Stimulated activated CD4-positive, alpha-beta T cell treated with anti-CD3 and anti-CD28 coated beads, Interleukin-4, amount 100 ng/mL, for 4 hours (primary cell): ENCODE data around the gene NTNG1.
"Not testable (repeated sequence)": the region's sequence is repeated elsewhere in the genome, so short reads cannot be mapped to it uniquely, and the experiment has no call there.

Experiments
- DNase-seq, 2 experiments: peaks; one replicate each; pipeline ENCODE4 v3.0.0-alpha.2; 2020

The NTNG1 gene

GRCh38 chr1:107140703-107141490 lies at the start of gene NTNG1:
Gene NTNG1, plus strand, starts transcription at chr1:107141039.
- DNase-seq, result peak; percentile 14 to 54

GRCh38 chr1:107091418-107091817 lies 49.4 kb upstream of the NTNG1 start:
- DNase-seq, result no peak

DNA sequence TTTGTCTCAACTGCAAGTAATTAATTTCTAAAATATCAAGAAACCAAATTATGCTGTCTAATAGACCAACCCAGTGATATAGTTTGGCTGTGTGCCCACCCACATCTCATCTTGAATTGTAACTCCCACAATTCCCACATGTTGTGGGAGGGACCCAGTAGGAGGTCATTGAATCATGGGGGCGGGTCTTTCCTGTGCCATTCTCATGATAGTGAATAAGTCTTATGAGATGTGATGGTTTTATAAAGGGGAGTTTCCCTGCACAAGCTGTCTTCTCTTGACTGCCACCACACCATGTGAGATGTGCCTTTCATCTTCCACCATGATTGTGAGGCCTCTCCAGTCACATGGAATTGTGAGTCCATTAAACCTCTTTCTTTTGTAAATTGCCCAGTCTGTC lies 47.4 kb upstream of the NTNG1 start:
- not testable (repeated sequence) for DNase-seq

GRCh38 chr1:107095647-107096046 lies 45.2 kb upstream of the NTNG1 start:
- DNase-seq, result no peak

DNA sequence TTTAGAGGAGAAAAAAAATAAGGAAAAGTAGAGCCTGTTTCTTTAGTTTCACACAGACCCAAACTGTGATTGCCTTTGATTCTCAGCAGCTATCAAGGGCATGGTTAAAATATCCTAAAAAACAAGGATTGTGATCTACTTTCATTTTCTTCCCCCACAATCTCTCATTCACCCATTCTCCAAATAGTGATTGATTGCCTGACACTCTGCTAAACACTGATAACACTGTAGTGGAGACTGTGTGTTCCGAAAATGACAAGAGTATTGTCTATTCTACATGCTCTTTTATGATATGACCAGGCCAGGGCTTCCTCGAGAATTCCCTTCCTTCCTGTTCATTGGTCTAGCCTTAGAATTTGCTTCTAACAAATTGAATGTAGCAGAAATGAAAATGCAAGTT lies 44.1 kb upstream of the NTNG1 start:
- DNase-seq, result no peak

DNA sequence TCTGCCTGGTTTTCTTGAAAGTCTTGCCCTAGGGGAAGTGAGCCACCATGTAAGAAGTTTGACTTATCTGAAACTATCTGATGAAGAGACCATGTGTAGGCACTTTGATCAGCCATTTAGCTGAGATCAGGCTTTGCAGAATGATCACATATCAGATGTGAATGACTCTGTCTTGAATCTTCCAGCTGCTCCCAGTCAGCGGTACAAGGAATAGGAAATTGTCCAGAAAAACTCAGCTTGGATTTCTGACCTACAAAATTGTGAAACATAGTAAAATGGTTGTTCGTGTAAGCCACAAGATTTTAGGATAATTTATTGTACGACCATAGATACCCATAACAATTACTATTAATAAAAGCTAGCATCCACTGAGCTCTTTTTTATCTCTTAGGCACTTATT lies 41.9 kb upstream of the NTNG1 start:
- DNase-seq, result no peak

GRCh38 chr1:107100331-107100984 lies 40.4 kb upstream of the NTNG1 start:
- DNase-seq, result no peak

GRCh38 chr1:107105914-107106313 lies 34.9 kb upstream of the NTNG1 start:
- no peak for DNase-seq

GRCh38 chr1:107110326-107110725 lies 30.5 kb upstream of the NTNG1 start:
- DNase-seq, result no peak

DNA sequence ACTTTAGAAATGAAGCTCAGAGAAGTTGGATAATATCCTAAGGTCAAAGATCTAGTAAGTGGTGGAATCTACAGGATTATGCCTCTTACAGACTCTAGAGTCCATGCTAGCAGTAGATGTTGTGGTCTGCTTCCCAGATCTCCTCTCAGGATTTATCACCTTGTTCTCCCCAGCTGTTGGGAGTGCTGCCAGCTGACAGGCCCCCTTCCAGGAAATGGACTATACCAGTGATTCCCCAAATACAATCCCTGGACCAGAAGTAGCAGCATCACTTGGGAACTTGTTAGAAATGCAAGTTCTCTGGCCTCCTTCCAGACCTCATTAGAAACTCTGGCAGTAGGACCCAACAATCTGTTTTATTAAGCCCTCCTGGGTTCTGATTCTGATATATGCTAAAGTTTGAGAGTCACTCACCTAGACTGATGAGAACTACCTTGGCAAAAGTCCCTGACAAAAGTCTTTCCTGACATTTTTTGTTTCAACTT lies 24.5 kb upstream of the NTNG1 start:
- no peak for DNase-seq

- no peak for DNase-seq
These were observed 18.6 kb upstream of the NTNG1 start for GRCh38 chr1:107122225-107122624.

DNA sequence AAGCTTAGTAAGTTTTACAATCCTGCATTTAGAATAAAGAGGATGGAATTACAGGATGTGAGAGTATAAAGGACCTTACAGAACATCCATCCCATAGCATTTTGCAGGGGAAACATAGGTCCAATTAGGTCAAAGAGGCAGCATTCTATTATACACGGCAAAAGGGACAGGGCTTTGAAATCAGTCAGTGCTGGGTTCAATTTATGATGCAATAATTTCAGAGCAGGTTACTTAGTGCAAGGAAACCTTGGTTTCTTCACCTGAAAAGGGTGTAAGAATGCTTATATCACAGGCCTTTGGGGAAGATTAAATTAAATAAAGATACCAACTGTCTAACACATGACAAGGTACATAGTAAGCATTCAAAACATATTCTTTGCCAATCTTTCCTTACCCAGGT lies 17.1 kb upstream of the NTNG1 start:
- DNase-seq, result no peak

DNA sequence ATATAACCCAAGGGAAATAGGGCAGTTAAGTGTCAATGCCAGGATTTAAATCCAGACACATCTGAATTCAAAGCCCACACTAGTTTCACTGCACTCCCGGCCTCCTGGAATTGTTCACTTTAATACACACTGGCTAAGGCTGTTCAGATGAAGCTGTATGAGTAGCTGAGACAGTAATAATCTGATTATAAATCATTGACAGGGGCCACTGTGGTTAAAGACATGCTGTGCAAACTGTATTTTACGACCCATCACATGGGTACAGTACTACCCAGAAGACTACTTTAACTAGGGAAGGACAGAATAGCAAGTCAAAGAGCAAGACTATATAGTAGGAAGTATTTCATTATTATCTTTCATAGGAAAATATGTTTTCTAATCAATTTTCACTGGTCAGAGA lies 16.1 kb upstream of the NTNG1 start:
- no peak for DNase-seq

DNA sequence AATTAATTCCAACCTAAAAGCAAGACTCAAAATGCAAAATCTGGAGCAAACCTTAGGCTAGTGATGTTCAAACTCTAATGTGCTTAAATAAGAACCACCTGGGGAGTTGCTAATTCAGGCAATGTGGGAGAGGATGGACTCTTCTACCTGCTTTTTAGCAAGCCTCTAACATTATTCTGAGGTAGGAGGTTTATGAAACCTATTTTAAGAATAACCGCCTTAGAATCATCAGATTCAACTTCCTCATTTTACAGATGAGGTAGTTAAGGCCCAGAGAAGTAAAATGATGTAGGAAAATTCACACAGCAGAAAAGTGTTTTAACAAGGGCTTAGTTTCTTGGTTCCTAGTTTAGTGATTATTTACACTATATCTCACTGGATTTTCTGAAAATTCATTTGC lies 8.6 kb upstream of the NTNG1 start:
- no peak for DNase-seq

DNA sequence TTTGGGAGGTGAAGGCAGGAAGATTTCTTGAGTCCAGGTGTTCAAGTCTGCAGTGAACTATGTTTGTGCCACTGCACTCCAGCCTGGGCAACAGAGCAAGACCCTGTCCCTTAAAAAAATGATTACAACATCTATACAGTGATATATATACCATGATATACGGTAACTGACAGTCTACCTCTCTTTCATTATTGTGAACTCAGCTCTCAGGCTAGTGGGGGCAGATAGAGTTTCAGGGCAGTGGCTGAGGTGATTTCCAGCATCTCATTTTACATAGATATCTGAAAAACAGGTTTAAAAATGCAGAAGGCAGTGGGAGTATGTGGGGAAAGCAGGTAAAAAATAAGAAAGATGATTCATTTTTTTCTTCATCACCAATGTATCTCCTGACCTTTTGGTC lies 8.1 kb upstream of the NTNG1 start:
- DNase-seq, result no peak

DNA sequence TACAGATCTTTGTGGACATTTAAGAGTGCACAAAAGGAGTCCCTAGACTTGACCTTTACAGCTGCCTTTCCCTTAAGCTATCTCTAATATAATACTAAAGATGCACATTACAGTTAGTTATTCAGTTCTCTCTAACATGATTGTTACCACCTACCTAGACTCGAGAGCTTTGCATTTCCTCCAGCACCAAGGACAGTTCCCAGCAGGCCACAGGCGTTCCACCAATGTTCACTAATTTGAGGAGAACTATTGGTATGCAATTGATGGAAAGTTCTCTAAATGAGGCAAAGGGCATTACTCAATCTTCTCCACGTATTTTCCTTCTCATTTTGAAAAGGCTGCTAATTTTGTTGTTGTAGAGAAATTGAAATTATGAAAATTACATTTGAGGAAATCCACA lies 5.4 kb upstream of the NTNG1 start:
- DNase-seq, result peak in 1 of 2 experiments; percentile 0

DNA sequence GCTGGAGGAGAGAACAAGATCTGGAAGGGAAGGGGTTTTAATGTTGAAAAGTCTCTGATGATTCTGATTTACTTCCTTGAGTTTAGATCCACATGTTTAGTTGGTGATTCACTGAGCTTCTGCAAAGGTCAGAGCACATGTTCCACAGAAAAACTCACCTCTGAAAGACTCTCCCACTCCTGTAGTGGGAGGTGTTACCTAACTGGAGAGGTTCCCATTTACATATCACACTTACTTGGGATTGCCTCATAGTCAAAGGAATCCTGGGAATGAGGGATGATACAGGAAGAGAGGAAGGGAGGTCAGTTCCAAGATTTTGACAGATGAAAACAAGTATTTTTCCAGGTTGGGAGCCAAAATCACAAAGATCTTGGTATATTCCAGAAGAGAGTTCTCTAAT lies 2.7 kb upstream of the NTNG1 start:
- DNase-seq, result no peak

GRCh38 chr1:107138767-107139445 lies 1.9 kb upstream of the NTNG1 start:
- no peak for DNase-seq

GRCh38 chr1:107139833-107140702 lies 771 bp upstream of the NTNG1 start:
- DNase-seq, result peak in 1 of 2 experiments; percentile 4

DNA sequence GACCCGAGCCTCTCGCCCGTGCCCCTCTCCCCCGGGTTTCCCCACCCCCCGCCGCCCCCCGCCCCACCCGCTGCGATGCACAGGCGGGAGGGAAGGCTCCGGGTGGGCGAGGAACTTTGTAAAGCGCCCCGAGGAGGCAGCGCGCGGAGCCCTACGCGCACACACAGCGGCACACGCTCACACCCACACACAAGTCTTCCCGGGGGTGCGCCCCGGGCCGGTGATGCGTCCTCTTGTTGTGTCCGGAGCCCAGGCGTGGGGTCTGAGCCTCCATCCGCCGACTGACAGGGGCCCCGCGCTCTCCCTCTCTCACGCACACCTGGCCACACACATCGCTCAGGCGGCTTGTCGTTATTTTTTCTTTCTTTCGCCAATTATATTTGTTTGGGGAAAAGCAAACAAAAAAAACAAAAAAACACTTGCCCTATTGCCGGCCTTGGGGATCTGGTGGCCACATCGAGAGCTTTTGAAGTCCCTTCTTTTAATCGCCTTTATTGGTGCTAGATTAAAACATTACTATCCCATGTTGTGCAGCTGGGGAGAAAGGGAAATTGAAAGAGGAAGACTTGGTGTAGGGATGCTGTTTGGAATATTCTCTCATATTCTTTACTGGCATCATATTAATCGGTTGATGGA lies 770 bp downstream of the NTNG1 start:
- DNase-seq, result peak in 1 of 2 experiments; percentile 4

DNA sequence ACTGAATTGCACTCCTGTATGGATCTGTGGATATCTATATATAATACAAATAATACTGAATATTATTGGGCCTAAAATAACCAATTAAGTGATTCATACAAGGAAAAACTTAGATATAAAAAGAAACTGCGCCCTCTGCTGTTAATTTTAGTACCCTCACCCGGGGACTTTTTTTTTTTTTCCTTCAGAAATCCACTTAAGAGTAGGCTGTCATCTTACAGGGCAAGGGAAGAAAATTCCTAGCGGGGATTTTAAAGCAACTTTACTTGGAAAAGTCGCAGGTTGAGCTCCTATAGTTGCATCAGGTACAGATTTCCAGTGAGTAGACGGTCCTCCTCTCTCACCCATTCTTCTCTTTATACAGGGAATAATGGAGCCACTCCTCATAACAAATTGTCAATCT lies 1.3 kb downstream of the NTNG1 start:
- DNase-seq, result no peak

DNA sequence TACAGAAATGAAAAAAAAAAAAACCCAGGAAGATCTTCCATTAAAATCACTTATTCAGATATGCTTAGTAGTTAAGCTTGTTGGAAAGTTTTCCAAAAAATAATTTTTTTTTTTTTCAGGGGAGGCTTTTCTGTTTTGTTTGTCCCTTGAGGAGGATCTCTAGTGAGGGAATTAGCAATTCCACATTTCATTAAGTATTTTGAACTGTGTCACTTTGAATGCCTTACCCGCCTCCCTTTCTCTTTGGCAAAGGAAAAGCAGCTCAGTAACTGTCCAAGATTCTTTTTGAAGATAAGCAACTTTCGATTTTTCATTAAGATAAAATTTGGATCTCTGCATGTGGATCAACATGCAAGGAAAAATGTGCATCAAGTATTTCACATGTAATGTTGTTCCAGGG lies 1.8 kb downstream of the NTNG1 start:
- DNase-seq, result no peak
